Measurements from ENCODE around the gene PM20D2.

DNA sequence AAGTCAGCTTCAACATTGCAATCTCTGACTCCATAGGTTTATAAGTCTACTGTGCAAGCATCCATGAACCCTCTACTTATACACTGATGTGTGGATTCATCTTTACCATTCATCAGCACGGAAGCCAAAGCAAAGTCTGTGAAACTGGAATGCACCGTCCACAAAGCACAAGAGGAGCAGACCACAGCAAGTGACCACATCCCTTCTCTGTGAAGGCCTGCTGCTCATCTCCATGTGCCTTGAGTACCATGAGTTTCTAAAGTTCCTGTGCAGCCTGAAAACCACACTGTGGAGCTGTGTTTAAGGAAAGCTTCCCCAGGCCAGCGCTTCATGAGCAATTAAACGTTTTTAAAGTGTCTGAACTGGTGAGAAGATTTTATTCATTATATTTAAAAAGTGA, 51.3 kb downstream of the PM20D2 start:
- TF ChIP-seq, protein P1, sequence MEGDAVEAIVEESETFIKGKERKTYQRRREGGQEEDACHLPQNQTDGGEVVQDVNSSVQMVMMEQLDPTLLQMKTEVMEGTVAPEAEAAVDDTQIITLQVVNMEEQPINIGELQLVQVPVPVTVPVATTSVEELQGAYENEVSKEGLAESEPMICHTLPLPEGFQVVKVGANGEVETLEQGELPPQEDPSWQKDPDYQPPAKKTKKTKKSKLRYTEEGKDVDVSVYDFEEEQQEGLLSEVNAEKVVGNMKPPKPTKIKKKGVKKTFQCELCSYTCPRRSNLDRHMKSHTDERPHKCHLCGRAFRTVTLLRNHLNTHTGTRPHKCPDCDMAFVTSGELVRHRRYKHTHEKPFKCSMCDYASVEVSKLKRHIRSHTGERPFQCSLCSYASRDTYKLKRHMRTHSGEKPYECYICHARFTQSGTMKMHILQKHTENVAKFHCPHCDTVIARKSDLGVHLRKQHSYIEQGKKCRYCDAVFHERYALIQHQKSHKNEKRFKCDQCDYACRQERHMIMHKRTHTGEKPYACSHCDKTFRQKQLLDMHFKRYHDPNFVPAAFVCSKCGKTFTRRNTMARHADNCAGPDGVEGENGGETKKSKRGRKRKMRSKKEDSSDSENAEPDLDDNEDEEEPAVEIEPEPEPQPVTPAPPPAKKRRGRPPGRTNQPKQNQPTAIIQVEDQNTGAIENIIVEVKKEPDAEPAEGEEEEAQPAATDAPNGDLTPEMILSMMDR (IDR thresholded peaks at IDR 0.05; ENCODE audit: low read length), result no peak
- TF ChIP-seq EZH2 (IDR thresholded peaks at IDR 0.05; ENCODE audit: borderline replicate concordance, low read length), result no peak

Measured in OCI-LY1 (cell line).